Measurements from ENCODE around the gene UBE2O. TPM values are rescaled to one million over a fixed set of nuclear protein-coding genes. Genes with fewer than 3 reads are reported as not detected.

UBE2O gene
- total RNA-seq, 1 experiment from 2014 or later: 64.7 TPM

- Histone ChIP-seq H3K9me3 (ENCODE audit: low read length) (no peaks in the 10 kb centered on the region), H3F3A (ENCODE audit: low read length, unreplicated experiment) (no peaks in the 10 kb centered on the region), H2AFZ (ENCODE audit: low read length) (no peak overlapping the region), H3K79me2 (ENCODE audit: low read length) (no peaks in the 10 kb centered on the region), H3K36me3 (ENCODE audit: low read depth, low read length) (no peaks in the 10 kb centered on the region; the same call in 1 of the 2 replicates), H3K27me3 (ENCODE audit: low read length) (no peaks in the 10 kb centered on the region), H3K4me3 (ENCODE audit: low read length) (no peak overlapping the region), H3K9me2 (replicated peaks; ENCODE audit: low read length) (no peaks in the 10 kb centered on the region), H3K4me2 (ENCODE audit: low read length) (no peak overlapping the region), H4K20me1 (ENCODE audit: low read length) (no peaks in the 10 kb centered on the region), H3K9ac (ENCODE audit: low read length) (no peak overlapping the region), H3K4me1 (ENCODE audit: insufficient read depth, low read length) (no peaks in the 10 kb centered on the region; the same call in 1 of the 2 replicates), H3K27ac (ENCODE audit: low read length) (no peak overlapping the region)
- intact Hi-C loops (cut with micrococcal nuclease): no loop called here
- no TSS peak for BruUV-seq (replicated peaks)
- POLR2A ChIA-PET (ENCODE audit: unreplicated experiment): no interaction called here
- no peak for ATAC-seq
- CTCF ChIA-PET: interaction anchor here (1.5 kb wide), 1 partner anchor 16 kb away, joined by 4 read pairs; no protein-coding TSS in a partner anchor
- TF ChIP-seq CTCF (conservative IDR thresholded peaks at IDR 0.05; ENCODE audit: low read depth, low read length): no peak
- no peak for DNase-seq
These were observed 21.3 kb upstream of the UBE2O start for GRCh38 chr17:76474238-76474637.

GRCh38 chr17:76473541-76473985 is 20.6 kb upstream of the UBE2O start:
- ATAC-seq: peak; percentile 45
- ChIA-PET POLR2A (ENCODE audit: unreplicated experiment) (no interaction called here), CTCF (interaction anchor here (1.5 kb wide), 1 partner anchor 15 kb away, joined by 4 read pairs; no protein-coding TSS in a partner anchor)
- Histone ChIP-seq H3K36me3 (ENCODE audit: low read depth, low read length) (no peaks in the 10 kb centered on the region; the same call in 1 of the 2 replicates), H3K9me2 (replicated peaks; ENCODE audit: low read length) (no peaks in the 10 kb centered on the region), H3K27ac (ENCODE audit: low read length) (no peak overlapping the region), H2AFZ (ENCODE audit: low read length) (no peak overlapping the region), H3K9me3 (ENCODE audit: low read length) (no peaks in the 10 kb centered on the region), H3K4me2 (ENCODE audit: low read length) (no peak overlapping the region), H3K27me3 (ENCODE audit: low read length) (no peaks in the 10 kb centered on the region), H3F3A (ENCODE audit: low read length, unreplicated experiment) (no peaks in the 10 kb centered on the region), H3K4me1 (ENCODE audit: insufficient read depth, low read length) (no peaks in the 10 kb centered on the region; the same call in 1 of the 2 replicates), H3K9ac (ENCODE audit: low read length) (no peak overlapping the region), H3K79me2 (ENCODE audit: low read length) (no peaks in the 10 kb centered on the region), H3K4me3 (ENCODE audit: low read length) (no peak overlapping the region), H4K20me1 (ENCODE audit: low read length) (no peaks in the 10 kb centered on the region)
- intact Hi-C loops (cut with micrococcal nuclease): no loop called here
- BruUV-seq (replicated peaks): no TSS peak
- TF ChIP-seq CTCF (conservative IDR thresholded peaks at IDR 0.05; ENCODE audit: low read depth, low read length) (peak; percentile 62), EZH2 (IDR thresholded peaks at IDR 0.05; ENCODE audit: low read length, unreplicated experiment) (no peak)
- DNase-seq: no peak

- POLR2A ChIA-PET (ENCODE audit: unreplicated experiment): no interaction called here
- no peak for ATAC-seq
- Histone ChIP-seq H2AFZ (ENCODE audit: low read length) (no peak overlapping the region), H3K4me2 (ENCODE audit: low read length) (no peak overlapping the region), H3K9me2 (replicated peaks; ENCODE audit: low read length) (no peaks in the 10 kb centered on the region), H3K9me3 (ENCODE audit: low read length) (no peaks in the 10 kb centered on the region), H3F3A (ENCODE audit: low read length, unreplicated experiment) (no peaks in the 10 kb centered on the region), H3K36me3 (ENCODE audit: low read depth, low read length) (no peaks in the 10 kb centered on the region; the same call in 1 of the 2 replicates), H3K4me1 (ENCODE audit: insufficient read depth, low read length) (no peaks in the 10 kb centered on the region; the same call in 1 of the 2 replicates), H3K4me3 (ENCODE audit: low read length) (no peak overlapping the region), H3K27ac (ENCODE audit: low read length) (no peak overlapping the region), H3K27me3 (ENCODE audit: low read length) (no peaks in the 10 kb centered on the region), H4K20me1 (ENCODE audit: low read length) (no peaks in the 10 kb centered on the region), H3K79me2 (ENCODE audit: low read length) (no peaks in the 10 kb centered on the region), H3K9ac (ENCODE audit: low read length) (no peak overlapping the region)
- BruUV-seq (replicated peaks): no TSS peak
- intact Hi-C loops (cut with micrococcal nuclease): no loop called here
- no peak for TF ChIP-seq EZH2phosphoT487 (IDR thresholded peaks at IDR 0.05; ENCODE audit: borderline replicate concordance, low read length)
- no peak for TF ChIP-seq CTCF (conservative IDR thresholded peaks at IDR 0.05; ENCODE audit: low read depth, low read length)
- no peak for TF ChIP-seq EZH2 (IDR thresholded peaks at IDR 0.05; ENCODE audit: low read length, unreplicated experiment)
- CTCF ChIA-PET: no interaction called here
- no peak for DNase-seq
These were observed 19.8 kb upstream of the UBE2O start for GRCh38 chr17:76472726-76473125.

Measured in PC-3 (cell line).